ENCODE measurements around the gene PTK7. TPM values are rescaled to one million over a fixed set of nuclear protein-coding genes. Genes with fewer than 3 reads are reported as not detected.

Gene PTK7
- total and polyA plus RNA-seq, 2 donors (not counting 1 experiment from before 2014, with no cell fraction given), result not detected

- ATAC-seq (ENCODE audit: low read depth) (no peak), DNase-seq (no peak)
- peak overlapping the region; percentile 68 for H2AFZ ChIP-seq (ENCODE audit: insufficient read depth, low read depth, low read length, poor library complexity, severe bottlenecking)
- WGBS (ENCODE audit: insufficient coverage), result 54% methylated on average over 4 of the region's 8 CpGs
- Mint-ChIP-seq H3K27me3 (peaks cover 30% of the 10 kb centered on the region), H3K9me3 (ENCODE audit: insufficient read depth) (no peaks in the 10 kb centered on the region), H3K27ac (no peak overlapping the region), H3K4me3 (peak overlapping the region; percentile 74), H3K4me1 (peaks cover 12% of the 10 kb centered on the region)
- H4K20me1 ChIP-seq (ENCODE audit: control insufficient read depth, insufficient read depth, low read length, poor library complexity, severe bottlenecking), result no peaks in the 10 kb centered on the region
- no peaks in the 10 kb centered on the region for H3K79me2 ChIP-seq (ENCODE audit: control insufficient read depth, insufficient read depth, low read length)
- H3K9ac ChIP-seq (ENCODE audit: low read length), result peak overlapping the region; percentile 45
- intact Hi-C loops (cut with micrococcal nuclease), result no loop called here
- TF ChIP-seq EZH2 (IDR thresholded peaks at IDR 0.05; ENCODE audit: borderline replicate concordance, insufficient read depth, low read depth, low read length, poor library complexity, severe bottlenecking), result no peak
- TF ChIP-seq CTCF (IDR thresholded peaks at IDR 0.05), result no peak
- peak overlapping the region in 1 of 5 experiments; percentile 52 for H3K4me3 ChIP-seq (ENCODE audit: control extremely low read depth in 1 of 5, extremely low read depth in 1 of 5, insufficient read depth in 1 of 5, low read depth in 2 of 5, low read length in 4 of 5)
- H3K27ac ChIP-seq (ENCODE audit: low read length in 2 of 2), result no peak overlapping the region
- ChIA-PET CTCF (interaction anchor here (1.0 kb wide), 1 partner anchor 67 kb away, joined by 3 read pairs; no protein-coding TSS in a partner anchor), POLR2A (no interaction called here)
- peaks cover 0 to 4% (median 0%) of the 10 kb centered on the region in 3 donors for H3K9me3 ChIP-seq (ENCODE audit: control extremely low read depth in 1 of 3, control insufficient read depth in 2 of 3, insufficient read depth in 1 of 3, low read length in 2 of 3)
- H3K4me1 ChIP-seq (ENCODE audit: control insufficient read depth in 2 of 2, insufficient read depth in 2 of 2, low read length in 2 of 2), result peaks cover 14 to 15% of the 10 kb centered on the region in 2 donors
- peak overlapping the region; percentile 87 for H3K4me2 ChIP-seq (replicated peaks; ENCODE audit: low read depth, low read length, poor library complexity, severe bottlenecking)
- H3K27me3 ChIP-seq (replicated peaks in 1 of 4; ENCODE audit: control extremely low read depth in 1 of 4, control insufficient read depth in 3 of 4, insufficient read depth in 4 of 4, low read length in 3 of 4), result peaks cover 0 to 26% (median 10%) of the 10 kb centered on the region in 4 experiments
- H3K36me3 ChIP-seq (replicated peaks in 1 of 2; ENCODE audit: control extremely low read depth in 1 of 2, control insufficient read depth in 1 of 2, extremely low read depth in 1 of 2, insufficient read depth in 2 of 2, low read length in 1 of 2), result peaks cover under 1 to 3% of the 10 kb centered on the region in 2 experiments
Observed at GRCh38 chr6:43077333-43077809, 1.3 kb downstream of the PTK7 start.

GRCh38 chr6:43077981-43078511 is 1.9 kb downstream of the PTK7 start:
- no peak overlapping the region for H3K4me2 ChIP-seq (replicated peaks; ENCODE audit: low read depth, low read length, poor library complexity, severe bottlenecking)
- ATAC-seq (ENCODE audit: low read depth), result no peak

More at GRCh38 chr6:43077981-43078511, 1.9 kb downstream of the PTK7 start:
- CTCF ChIA-PET, result no interaction called here
- Mint-ChIP-seq H3K27ac (no peak overlapping the region), H3K9me3 (ENCODE audit: insufficient read depth) (no peaks in the 10 kb centered on the region), H3K4me3 (peak overlapping the region; percentile 13), H3K27me3 (peaks cover 33% of the 10 kb centered on the region), H3K4me1 (peaks cover 12% of the 10 kb centered on the region)
- no peak overlapping the region for H2AFZ ChIP-seq (ENCODE audit: insufficient read depth, low read depth, low read length, poor library complexity, severe bottlenecking)
- H3K4me1 ChIP-seq (ENCODE audit: control insufficient read depth in 2 of 2, insufficient read depth in 2 of 2, low read length in 2 of 2), result peaks cover 14 to 15% of the 10 kb centered on the region in 2 donors
- no peak for DNase-seq
- no peak overlapping the region for H3K9ac ChIP-seq (ENCODE audit: low read length)
- peaks cover 0 to 3% of the 10 kb centered on the region in 2 experiments for H3K36me3 ChIP-seq (replicated peaks in 1 of 2; ENCODE audit: control extremely low read depth in 1 of 2, control insufficient read depth in 1 of 2, extremely low read depth in 1 of 2, insufficient read depth in 2 of 2, low read length in 1 of 2)
- H3K27me3 ChIP-seq (replicated peaks in 1 of 4; ENCODE audit: control extremely low read depth in 1 of 4, control insufficient read depth in 3 of 4, insufficient read depth in 4 of 4, low read length in 3 of 4), result peaks cover 0 to 26% (median 10%) of the 10 kb centered on the region in 4 experiments
- WGBS (ENCODE audit: insufficient coverage), result 94% methylated on average over 6 of the region's 6 CpGs
- no peak for TF ChIP-seq CTCF (IDR thresholded peaks at IDR 0.05)
- no peak for TF ChIP-seq EZH2 (IDR thresholded peaks at IDR 0.05; ENCODE audit: borderline replicate concordance, insufficient read depth, low read depth, low read length, poor library complexity, severe bottlenecking)
- no peak overlapping the region for H3K4me3 ChIP-seq (ENCODE audit: control extremely low read depth in 1 of 5, extremely low read depth in 1 of 5, insufficient read depth in 1 of 5, low read depth in 2 of 5, low read length in 4 of 5)
- no peaks in the 10 kb centered on the region for H4K20me1 ChIP-seq (ENCODE audit: control insufficient read depth, insufficient read depth, low read length, poor library complexity, severe bottlenecking)
- H3K27ac ChIP-seq (ENCODE audit: low read length in 2 of 2), result no peak overlapping the region
- no peaks in the 10 kb centered on the region for H3K79me2 ChIP-seq (ENCODE audit: control insufficient read depth, insufficient read depth, low read length)
- H3K9me3 ChIP-seq (ENCODE audit: control extremely low read depth in 1 of 3, control insufficient read depth in 2 of 3, insufficient read depth in 1 of 3, low read length in 2 of 3), result peaks cover 0 to 4% (median 0%) of the 10 kb centered on the region in 3 donors
- intact Hi-C loops (cut with micrococcal nuclease), result no loop called here
- POLR2A ChIA-PET, result no interaction called here
